ENCODE data around the gene POU2AF3.

Gene POU2AF3

GRCh38 chr11:111351374-111352055 lies 53.2 kb downstream of the POU2AF3 start:
- H3K36me3 ChIP-seq (ENCODE audit: insufficient read depth, low read length) = peaks cover 71% of the 10 kb centered on the region
- peak overlapping the region; percentile 0 for H3K27ac ChIP-seq (ENCODE audit: low read depth, low read length, poor library complexity, severe bottlenecking)

DNA sequence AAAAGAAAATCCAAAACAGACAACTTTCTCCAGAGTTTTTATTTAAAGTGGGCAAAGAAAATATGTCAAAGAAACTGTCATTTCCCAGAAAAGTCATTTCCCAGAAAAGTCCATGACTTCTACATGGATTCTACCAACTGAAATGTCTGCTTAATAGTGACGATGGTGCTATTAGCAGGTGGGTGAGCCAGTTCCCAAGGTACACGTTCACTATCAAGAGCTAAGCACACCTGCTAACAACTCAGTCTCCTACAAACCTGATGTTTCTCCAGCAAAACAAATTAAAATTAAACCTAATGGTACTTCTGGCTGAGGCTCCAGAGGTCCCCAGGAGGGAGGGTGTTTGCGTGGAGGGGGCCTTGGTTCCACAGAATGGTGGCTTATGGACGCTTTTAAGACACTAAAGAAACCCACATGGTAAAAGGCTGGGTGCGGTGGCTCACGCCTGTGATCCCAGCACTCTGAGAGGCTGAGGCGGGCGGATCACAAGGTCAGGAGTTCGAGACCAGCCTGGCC lies 53.9 kb downstream of the POU2AF3 start:
- no peak for TF ChIP-seq CTCF (IDR thresholded peaks at IDR 0.05; ENCODE audit: low read length)
- TF ChIP-seq EZH2 (IDR thresholded peaks at IDR 0.05; ENCODE audit: borderline replicate concordance, low read length) = no peak
- Histone ChIP-seq H3K4me2 (ENCODE audit: low read length) (no peak overlapping the region), H3K9ac (ENCODE audit: low read length) (no peak overlapping the region), H2AFZ (ENCODE audit: low read length) (no peak overlapping the region), H3K27me3 (ENCODE audit: insufficient read depth, low read length) (no peaks in the 10 kb centered on the region), H3K4me3 (ENCODE audit: low read depth, low read length, poor library complexity, severe bottlenecking) (no peak overlapping the region), H3F3A (ENCODE audit: insufficient read depth, low read length) (peaks cover 24% of the 10 kb centered on the region), H3K9me2 (ENCODE audit: low read depth, low read length) (no peaks in the 10 kb centered on the region), H3K36me3 (ENCODE audit: insufficient read depth, low read length) (peaks cover 78% of the 10 kb centered on the region), H4K20me1 (ENCODE audit: insufficient read depth, low read length) (no peaks in the 10 kb centered on the region), H3K9me3 (ENCODE audit: low read length) (no peaks in the 10 kb centered on the region), H3K79me2 (ENCODE audit: insufficient read depth, low read length) (no peaks in the 10 kb centered on the region), H3K27ac (ENCODE audit: low read depth, low read length, poor library complexity, severe bottlenecking) (no peak overlapping the region), H3K4me1 (ENCODE audit: insufficient read depth, low read length, severe bottlenecking) (peaks cover 32% of the 10 kb centered on the region)

More at GRCh38 chr11:111351374-111352055, 53.2 kb downstream of the POU2AF3 start:
- no peak overlapping the region for H3K4me2 ChIP-seq (ENCODE audit: low read length)
- H4K20me1 ChIP-seq (ENCODE audit: insufficient read depth, low read length) = no peaks in the 10 kb centered on the region
- H3K27me3 ChIP-seq (ENCODE audit: insufficient read depth, low read length) = no peaks in the 10 kb centered on the region
- H2AFZ ChIP-seq (ENCODE audit: low read length) = no peak overlapping the region
- peaks cover 24% of the 10 kb centered on the region for H3F3A ChIP-seq (ENCODE audit: insufficient read depth, low read length)
- H3K4me1 ChIP-seq (ENCODE audit: insufficient read depth, low read length, severe bottlenecking) = peaks cover 25% of the 10 kb centered on the region
- H3K79me2 ChIP-seq (ENCODE audit: insufficient read depth, low read length) = no peaks in the 10 kb centered on the region
- no peaks in the 10 kb centered on the region for H3K9me3 ChIP-seq (ENCODE audit: low read length)
- no peak overlapping the region for H3K4me3 ChIP-seq (ENCODE audit: low read depth, low read length, poor library complexity, severe bottlenecking)
- H3K9me2 ChIP-seq (ENCODE audit: low read depth, low read length) = no peaks in the 10 kb centered on the region
- no peak for TF ChIP-seq EZH2 (IDR thresholded peaks at IDR 0.05; ENCODE audit: borderline replicate concordance, low read length)
- TF ChIP-seq CTCF (IDR thresholded peaks at IDR 0.05; ENCODE audit: low read length) = no peak
- H3K9ac ChIP-seq (ENCODE audit: low read length) = no peak overlapping the region

DNA sequence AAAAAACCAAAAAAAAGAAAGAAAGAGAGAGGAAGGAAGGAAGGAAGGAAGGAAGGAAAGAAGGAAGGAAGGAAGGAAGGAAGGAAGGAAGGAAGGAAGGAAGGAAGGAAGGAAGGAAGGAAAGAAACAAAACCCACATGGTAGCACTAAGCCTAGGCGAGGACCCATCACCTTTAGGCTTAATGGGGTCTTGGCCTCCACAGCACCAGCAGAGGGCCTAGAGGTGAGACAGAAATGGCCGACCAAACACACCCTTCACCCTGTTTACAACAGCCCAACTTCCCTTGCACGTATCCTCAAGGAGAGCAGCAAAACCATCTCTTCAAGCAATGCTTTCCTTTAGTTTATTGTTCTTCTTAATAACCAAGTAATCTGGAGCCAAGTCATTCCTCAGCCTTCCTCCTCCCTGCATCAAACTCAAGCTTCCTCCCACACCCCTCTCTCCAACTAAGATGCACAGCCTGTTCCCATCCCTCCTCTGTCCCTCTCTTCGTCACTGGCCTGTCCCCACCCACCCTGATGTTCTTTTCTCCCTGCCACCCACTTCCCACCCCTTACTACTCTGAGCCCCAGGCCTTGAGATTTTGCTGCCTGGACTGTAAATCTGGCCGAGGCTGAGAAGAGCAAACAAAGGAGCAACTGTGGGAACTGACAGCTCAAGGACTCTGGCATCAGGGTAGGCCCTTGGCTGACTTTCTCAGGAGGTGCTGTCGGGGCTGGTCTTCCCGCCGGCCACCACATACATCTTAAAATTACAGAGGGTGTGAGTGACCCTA lies 54.8 kb downstream of the POU2AF3 start:
- Histone ChIP-seq H2AFZ (ENCODE audit: low read length) (no peak overlapping the region), H3K9ac (ENCODE audit: low read length) (no peak overlapping the region), H4K20me1 (ENCODE audit: insufficient read depth, low read length) (no peaks in the 10 kb centered on the region), H3F3A (ENCODE audit: insufficient read depth, low read length) (peaks cover 24% of the 10 kb centered on the region), H3K27ac (ENCODE audit: low read depth, low read length, poor library complexity, severe bottlenecking) (peak overlapping the region; percentile 0), H3K4me2 (ENCODE audit: low read length) (no peak overlapping the region), H3K4me3 (ENCODE audit: low read depth, low read length, poor library complexity, severe bottlenecking) (no peak overlapping the region), H3K9me3 (ENCODE audit: low read length) (no peaks in the 10 kb centered on the region), H3K79me2 (ENCODE audit: insufficient read depth, low read length) (no peaks in the 10 kb centered on the region), H3K9me2 (ENCODE audit: low read depth, low read length) (no peaks in the 10 kb centered on the region), H3K4me1 (ENCODE audit: insufficient read depth, low read length, severe bottlenecking) (peaks cover 41% of the 10 kb centered on the region), H3K36me3 (ENCODE audit: insufficient read depth, low read length) (peaks cover 87% of the 10 kb centered on the region), H3K27me3 (ENCODE audit: insufficient read depth, low read length) (no peaks in the 10 kb centered on the region)
- TF ChIP-seq EZH2 (IDR thresholded peaks at IDR 0.05; ENCODE audit: borderline replicate concordance, low read length) (no peak), CTCF (IDR thresholded peaks at IDR 0.05; ENCODE audit: low read length) (peak; percentile 43; the same call in 1 of the 2 replicates)

All from OCI-LY1 (cell line).